ENCODE data around the gene DBT. TPM values are rescaled to one million over a fixed set of nuclear protein-coding genes. Genes with fewer than 3 reads are reported as not detected.

DBT gene
- total RNA-seq, 6 experiments from 2014 or later, result 5.1 to 32.5 (median 18.2) TPM

DNA sequence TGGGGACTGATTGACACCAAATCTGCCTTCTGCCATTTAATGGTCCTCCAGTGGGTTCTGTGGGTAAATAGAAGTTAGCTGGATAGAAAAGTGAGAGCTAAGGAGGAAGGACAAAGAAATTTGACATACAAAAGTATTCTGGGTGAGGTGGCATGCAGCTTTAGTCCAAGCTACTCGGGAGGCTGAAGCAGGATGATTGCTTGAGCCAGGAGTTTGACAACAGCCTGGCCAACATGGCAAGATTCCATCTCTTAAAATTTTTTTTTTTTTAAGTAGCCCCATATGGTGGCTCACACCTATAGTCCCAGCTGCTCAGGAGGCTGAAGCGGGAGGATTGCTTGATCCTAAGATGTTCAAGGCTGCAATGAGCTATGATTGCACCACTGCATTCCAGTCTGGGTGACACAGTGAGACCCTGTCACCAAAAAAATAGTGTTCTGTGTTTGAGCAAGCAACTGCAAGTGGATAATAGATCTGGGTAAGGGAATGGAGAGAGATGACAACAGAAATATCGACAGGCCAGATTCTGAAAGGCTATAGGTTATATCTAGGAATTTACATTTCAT is 29.8 kb upstream of the DBT start:
- Histone ChIP-seq H3K4me3 (no peak overlapping the region), H3K36me3 (peaks cover 0 to 67% (median 37%) of the 10 kb centered on the region in 4 donors), H3K9me3 (no peaks in the 10 kb centered on the region), H3K27ac (no peak overlapping the region), H3K27me3 (no peaks in the 10 kb centered on the region), H3K4me1 (no peaks in the 10 kb centered on the region)
- no peak for TF ChIP-seq POLR2A (IDR thresholded peaks at IDR 0.05)
- TF ChIP-seq CTCF (IDR thresholded peaks at IDR 0.05), result no peak
- intact Hi-C loops (cut with DNase I), result no loop called here
- 79% methylated on average over 3 of the region's 3 CpGs for WGBS (ENCODE audit: insufficient coverage, low coverage, low lambda C conversion rate, missing lambda C conversion rate)
- DNase-seq (no peak), ATAC-seq (no peak)

GRCh38 chr1:100277866-100278265 is 28.2 kb upstream of the DBT start:
- ATAC-seq (no peak), DNase-seq (no peak)
- no peaks in the 10 kb centered on the region for H3K9me3 ChIP-seq
- no peaks in the 10 kb centered on the region for H3K27me3 ChIP-seq
- H3K36me3 ChIP-seq, result peaks cover 0 to 77% (median 39%) of the 10 kb centered on the region in 4 donors
- WGBS (ENCODE audit: insufficient coverage, low coverage, low lambda C conversion rate, missing lambda C conversion rate), result 70% methylated on average over 1 of the region's 1 CpG
- no peak overlapping the region for H3K4me3 ChIP-seq
- H3K27ac ChIP-seq, result no peak overlapping the region
- TF ChIP-seq POLR2A (IDR thresholded peaks at IDR 0.05) (no peak), CTCF (IDR thresholded peaks at IDR 0.05) (no peak)
- no peaks in the 10 kb centered on the region for H3K4me1 ChIP-seq
- intact Hi-C loops (cut with DNase I), result no loop called here

DNA sequence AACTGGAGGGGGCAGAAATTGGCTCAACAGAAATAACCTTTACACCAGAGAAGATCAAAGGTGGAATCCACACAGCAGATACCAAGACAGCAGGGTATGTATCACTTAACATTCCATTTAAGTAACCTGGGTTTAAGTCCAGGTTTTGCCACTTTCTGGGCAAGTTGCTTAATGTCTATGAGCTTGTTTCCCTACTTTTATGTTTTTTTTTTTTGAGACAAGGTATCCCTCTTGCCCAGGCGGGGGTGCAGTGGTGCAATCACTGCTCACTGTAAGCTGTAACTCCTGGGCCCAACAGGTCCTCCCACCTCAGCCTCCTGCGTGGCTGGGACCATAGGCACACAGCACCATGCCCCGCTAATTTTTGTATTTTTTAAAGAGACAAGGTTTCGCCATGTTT is 18.6 kb upstream of the DBT start:
- intact Hi-C loops (cut with DNase I), result no loop called here
- Histone ChIP-seq H3K27ac (no peak overlapping the region), H3K36me3 (peaks cover 4 to 55% (median 12%) of the 10 kb centered on the region in 4 donors), H3K4me1 (peaks cover 0 to 16% (median 0%) of the 10 kb centered on the region in 4 donors), H3K4me3 (no peak overlapping the region), H3K9me3 (no peaks in the 10 kb centered on the region), H3K27me3 (no peaks in the 10 kb centered on the region)
- no peak for DNase-seq
- WGBS (ENCODE audit: insufficient coverage, low coverage, low lambda C conversion rate, missing lambda C conversion rate), result 100% methylated on average over 4 of the region's 4 CpGs
- TF ChIP-seq CTCF (IDR thresholded peaks at IDR 0.05) (no peak), POLR2A (IDR thresholded peaks at IDR 0.05) (no peak)
- no peak for ATAC-seq

GRCh38 chr1:100267284-100267683 is 17.6 kb upstream of the DBT start:
- H3K4me1 ChIP-seq, result peaks cover 0 to 16% (median 0%) of the 10 kb centered on the region in 4 donors

More at GRCh38 chr1:100267284-100267683, 17.6 kb upstream of the DBT start:
- H3K9me3 ChIP-seq, result no peaks in the 10 kb centered on the region
- WGBS (ENCODE audit: insufficient coverage, low coverage, low lambda C conversion rate, missing lambda C conversion rate), result 54% methylated on average over 1 of the region's 1 CpG
- ATAC-seq (no peak), DNase-seq (no peak)
- TF ChIP-seq POLR2A (IDR thresholded peaks at IDR 0.05) (no peak), CTCF (IDR thresholded peaks at IDR 0.05) (no peak)
- intact Hi-C loops (cut with DNase I), result no loop called here
- peak overlapping the region; percentile 70 to 92 (median 86) for H3K4me3 ChIP-seq
- peaks cover 4 to 46% (median 12%) of the 10 kb centered on the region in 4 donors for H3K36me3 ChIP-seq
- H3K27ac ChIP-seq, result no peak overlapping the region
- no peaks in the 10 kb centered on the region for H3K27me3 ChIP-seq

Data from right lobe of liver (tissue), 6 donors.